Kidney epithelial cell (primary cell): ENCODE measurements around the gene ADRA2B. TPM values are rescaled to one million over a fixed set of nuclear protein-coding genes. Genes with fewer than 3 reads are reported as not detected.
A peak's percentile ranks its signal among the peaks of the same experiment; 100 is the strongest.
"Not testable (repeated sequence)": the region's sequence is repeated elsewhere in the genome, so short reads cannot be mapped to it uniquely, and the experiment has no call there.

ENCODE experiments used
- DNase-seq: peaks from one replicate; pipeline ENCODE4 v3.0.0-alpha.2; 2010; ENCODE audit warnings: low read depth
- H3K27me3 ChIP-seq: 2 replicates; pipeline ENCODE4 v1.6.0; 2011; ENCODE audit warnings: low read length; ENCODE audit not compliant: control insufficient read depth, insufficient read depth
- H3K36me3 ChIP-seq: 2 replicates; pipeline ENCODE4 v1.5.1; 2011; ENCODE audit warnings: low read length; ENCODE audit not compliant: control insufficient read depth, insufficient read depth
- H3K4me3 ChIP-seq: 2 replicates; pipeline ENCODE4 v1.5.1; 2011; ENCODE audit warnings: low read depth, mild to moderate bottlenecking, control low read depth, low read length
- total RNA-seq: library from RNA; depleted of rRNA; stranded (reverse); fragments of >200 nt; gene quantifications from 2 replicates; pipeline ENCODE4 v1.2.3, GENCODE V29; 2015
- TF ChIP-seq, protein P1 (sequence below): IDR thresholded peaks from 2 replicates; pipeline ENCODE4 v1.5.1; 2011; ENCODE audit warnings: mild to moderate bottlenecking, moderate library complexity, low read length, control low read depth, inconsistent platforms; ENCODE audit not compliant: insufficient read depth, poor library complexity, severe bottlenecking

The ADRA2B gene
- total RNA-seq, 1 donor from 2014 or later, result 0.13 TPM

- TF ChIP-seq, protein P1, sequence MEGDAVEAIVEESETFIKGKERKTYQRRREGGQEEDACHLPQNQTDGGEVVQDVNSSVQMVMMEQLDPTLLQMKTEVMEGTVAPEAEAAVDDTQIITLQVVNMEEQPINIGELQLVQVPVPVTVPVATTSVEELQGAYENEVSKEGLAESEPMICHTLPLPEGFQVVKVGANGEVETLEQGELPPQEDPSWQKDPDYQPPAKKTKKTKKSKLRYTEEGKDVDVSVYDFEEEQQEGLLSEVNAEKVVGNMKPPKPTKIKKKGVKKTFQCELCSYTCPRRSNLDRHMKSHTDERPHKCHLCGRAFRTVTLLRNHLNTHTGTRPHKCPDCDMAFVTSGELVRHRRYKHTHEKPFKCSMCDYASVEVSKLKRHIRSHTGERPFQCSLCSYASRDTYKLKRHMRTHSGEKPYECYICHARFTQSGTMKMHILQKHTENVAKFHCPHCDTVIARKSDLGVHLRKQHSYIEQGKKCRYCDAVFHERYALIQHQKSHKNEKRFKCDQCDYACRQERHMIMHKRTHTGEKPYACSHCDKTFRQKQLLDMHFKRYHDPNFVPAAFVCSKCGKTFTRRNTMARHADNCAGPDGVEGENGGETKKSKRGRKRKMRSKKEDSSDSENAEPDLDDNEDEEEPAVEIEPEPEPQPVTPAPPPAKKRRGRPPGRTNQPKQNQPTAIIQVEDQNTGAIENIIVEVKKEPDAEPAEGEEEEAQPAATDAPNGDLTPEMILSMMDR, result no peak
- H3K36me3 ChIP-seq, result no peaks in the 10 kb centered on the region
- H3K4me3 ChIP-seq, result no peak overlapping the region
- H3K27me3 ChIP-seq, result peaks cover 6% of the 10 kb centered on the region
- DNase-seq, result no peak
Measured at GRCh38 chr2:96143231-96143847, 27.0 kb upstream of the ADRA2B start.

- TF ChIP-seq, protein P1, result peak; percentile 7
- DNase-seq, result no peak
- H3K27me3 ChIP-seq, result peaks cover 10% of the 10 kb centered on the region
- H3K4me3 ChIP-seq, result no peak overlapping the region
- no peaks in the 10 kb centered on the region for H3K36me3 ChIP-seq
Measured at GRCh38 chr2:96142217-96143113, 26.1 kb upstream of the ADRA2B start.

GRCh38 chr2:96141624-96141967, 25.2 kb upstream of the ADRA2B start:
- DNase-seq, H3K36me3 ChIP-seq, H3K4me3 ChIP-seq: not testable (repeated sequence)
- peaks cover 10% of the 10 kb centered on the region for H3K27me3 ChIP-seq

- TF ChIP-seq, protein P1, result no peak
- H3K4me3 ChIP-seq, result no peak overlapping the region
- DNase-seq, result no peak
- peaks cover 14% of the 10 kb centered on the region for H3K27me3 ChIP-seq
- no peaks in the 10 kb centered on the region for H3K36me3 ChIP-seq
Measured at GRCh38 chr2:96140941-96141623, 24.7 kb upstream of the ADRA2B start.

- Histone ChIP-seq H3K36me3 (no peaks in the 10 kb centered on the region), H3K4me3 (no peak overlapping the region), H3K27me3 (peaks cover 19% of the 10 kb centered on the region)
- DNase-seq, result no peak
- TF ChIP-seq, protein P1, result no peak
Measured at GRCh38 chr2:96139181-96139758, 22.9 kb upstream of the ADRA2B start.
